HG03457 (cell line): Measurements from ENCODE around the gene SPOUT1.

Experiments
- ATAC-seq: cut with Tn5 transposase; IDR thresholded peaks from one replicate; pipeline ENCODE4 v1.9.1; 2021; ENCODE audit warnings: moderate number of reproducible peaks; ENCODE audit not compliant: unreplicated experiment

The SPOUT1 gene

DNA sequence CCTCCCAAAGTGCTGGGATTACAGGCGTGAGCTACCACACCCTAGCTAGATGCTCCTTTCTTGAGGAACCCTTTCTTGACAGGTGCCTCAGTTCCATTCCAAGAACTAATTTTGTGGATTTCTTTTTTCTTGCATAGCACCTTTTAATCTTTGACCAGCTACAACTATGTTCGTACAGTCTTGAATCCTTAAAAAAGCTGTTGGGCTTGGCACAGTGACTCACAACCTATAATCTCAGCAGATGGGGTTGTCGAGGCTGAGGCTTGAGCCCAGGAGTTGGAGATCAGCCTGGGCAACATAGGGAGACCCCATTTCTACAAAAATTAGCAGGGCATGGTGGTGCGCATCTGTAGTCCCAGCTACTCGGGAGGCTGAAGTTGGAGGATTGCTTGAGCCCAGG, 56.5 kb downstream of the SPOUT1 start:
- ATAC-seq: no peak

DNA sequence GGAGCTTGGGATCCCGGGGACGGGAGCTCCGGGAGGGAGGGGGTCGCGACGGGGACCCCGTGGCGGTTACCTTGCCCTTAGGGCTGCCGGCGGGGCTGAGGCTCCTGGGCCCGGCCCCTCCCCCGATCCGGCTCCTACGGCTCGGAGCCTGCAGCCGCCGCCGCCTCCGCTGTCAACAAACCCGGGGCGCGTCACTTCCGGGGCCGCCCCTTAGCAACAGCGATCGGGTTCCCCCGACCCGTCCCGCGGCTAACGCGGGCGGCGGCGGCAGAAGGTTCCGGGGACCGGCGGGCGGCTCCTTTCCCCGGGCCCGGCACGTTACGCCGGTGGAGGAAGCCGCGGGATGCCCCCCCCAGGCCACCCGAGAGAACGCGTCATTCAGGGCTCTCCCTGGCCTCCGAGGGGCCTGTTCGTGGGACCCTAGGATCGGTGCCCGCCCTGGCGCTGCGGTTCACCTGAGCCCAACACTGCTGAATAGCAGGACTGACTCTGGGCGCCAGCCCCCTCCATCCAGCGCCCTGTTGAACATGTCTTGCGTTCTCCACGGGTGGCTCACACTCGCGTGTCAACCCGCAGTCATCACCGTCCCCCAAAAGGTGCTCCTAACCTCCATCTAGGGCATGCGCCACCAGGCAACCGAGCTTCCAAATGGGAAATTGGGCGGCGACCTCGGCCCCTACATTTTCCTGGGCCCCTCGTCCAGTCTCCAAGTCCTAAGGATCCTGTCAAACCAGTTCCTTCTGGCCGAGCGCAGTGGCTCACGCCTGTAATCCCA, 57.7 kb downstream of the SPOUT1 start, which contains the start of gene ZER1:
ZER1 (minus strand) TSS at position 183 of the 775 bp plus-strand sequence. CDS start 16,362 bp downstream, outside the sequence.
- peak; percentile 79 for ATAC-seq

DNA sequence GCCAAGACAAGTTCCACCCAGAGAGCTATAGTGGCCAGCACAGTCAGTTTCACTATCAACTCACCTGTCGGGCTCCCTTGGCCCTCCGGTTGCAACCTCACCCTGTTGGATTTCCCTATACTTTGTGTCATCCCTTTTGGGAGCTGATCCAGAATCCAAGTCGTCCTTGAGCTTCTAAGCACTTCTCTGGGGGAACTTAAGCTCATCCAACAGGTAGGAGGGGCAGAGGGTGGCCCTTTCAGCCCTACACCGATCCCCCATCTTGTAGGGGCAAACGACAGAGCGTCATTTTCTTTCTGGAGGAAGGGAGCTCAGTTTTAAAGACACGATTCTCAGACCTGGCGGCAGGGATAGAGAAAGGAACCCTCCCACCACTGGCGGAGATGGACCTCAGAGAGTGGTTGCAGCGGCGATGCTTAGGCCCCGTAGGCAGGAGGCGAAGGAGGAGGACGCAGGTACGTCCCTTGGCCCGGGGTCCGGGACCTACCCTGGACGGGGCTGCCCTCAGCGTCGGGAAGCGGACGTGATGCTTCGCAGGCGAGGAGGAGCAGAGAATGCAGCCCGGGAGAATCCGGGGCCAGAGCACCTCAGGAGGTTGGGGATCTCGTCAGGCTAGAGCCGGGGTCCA, 58.4 kb downstream of the SPOUT1 start:
- ATAC-seq: peak; percentile 15

DNA sequence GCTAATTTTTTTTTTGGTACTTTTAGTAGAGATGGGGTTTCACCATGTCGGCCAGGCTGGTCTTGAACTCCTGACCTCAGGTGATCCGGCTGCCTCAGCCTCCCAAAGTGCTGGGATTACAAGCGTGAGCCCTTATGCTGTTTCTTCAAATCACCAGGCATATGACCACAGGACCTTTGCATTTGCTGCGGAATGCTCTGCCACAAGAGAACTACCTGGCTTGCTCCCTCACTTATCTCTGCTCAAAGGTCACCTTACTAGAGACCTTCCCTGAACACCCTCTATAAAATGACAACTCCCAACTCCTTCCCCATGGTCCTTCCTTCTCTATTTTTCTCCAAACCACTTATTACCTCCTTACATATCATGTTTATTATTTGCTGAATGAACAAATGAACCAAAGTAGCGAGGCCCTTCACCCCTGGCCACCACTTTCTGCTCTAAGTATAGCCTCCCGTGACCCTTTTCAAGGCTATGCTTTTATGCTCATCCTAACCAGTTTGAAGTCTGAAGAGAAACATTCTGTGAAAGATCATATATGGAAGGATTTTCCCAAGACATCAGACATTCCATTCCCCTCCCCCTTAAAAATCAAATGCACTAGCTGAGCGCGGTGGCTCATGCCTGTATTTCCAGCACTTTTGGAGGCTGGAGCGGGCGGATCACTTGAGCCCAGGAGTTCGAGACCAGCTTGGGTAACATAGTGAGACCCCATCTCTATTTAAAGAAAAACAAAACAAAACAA, 59.1 kb downstream of the SPOUT1 start:
- ATAC-seq: no peak
